Mucosa of stomach (tissue), 1 donor: Measurements from ENCODE around the gene ABI3.

Experiments
- H3K27me3 ChIP-seq: one replicate; pipeline ENCODE4 v1.7.0; 2013; ENCODE audit warnings: mild to moderate bottlenecking, low read length; ENCODE audit not compliant: control insufficient read depth, insufficient read depth
- H3K36me3 ChIP-seq: one replicate; pipeline ENCODE4 v1.7.0; 2013; ENCODE audit warnings: low read length; ENCODE audit not compliant: control insufficient read depth, insufficient read depth
- H3K4me1 ChIP-seq: one replicate; pipeline ENCODE4 v1.7.0; 2013; ENCODE audit warnings: mild to moderate bottlenecking, low read length; ENCODE audit not compliant: control insufficient read depth, insufficient read depth
- H3K4me3 ChIP-seq: one replicate; pipeline ENCODE4 v1.7.0; 2013; ENCODE audit warnings: low read length
- H3K9ac ChIP-seq: one replicate; pipeline ENCODE4 v1.7.0; 2013; ENCODE audit warnings: mild to moderate bottlenecking, low read length, moderate library complexity
- H3K9me3 ChIP-seq: one replicate; pipeline ENCODE4 v1.7.0; 2013; ENCODE audit warnings: mild to moderate bottlenecking, low read length, moderate library complexity; ENCODE audit not compliant: control insufficient read depth
- donor health status: Pancreatic carcinoma.

ABI3 gene

DNA sequence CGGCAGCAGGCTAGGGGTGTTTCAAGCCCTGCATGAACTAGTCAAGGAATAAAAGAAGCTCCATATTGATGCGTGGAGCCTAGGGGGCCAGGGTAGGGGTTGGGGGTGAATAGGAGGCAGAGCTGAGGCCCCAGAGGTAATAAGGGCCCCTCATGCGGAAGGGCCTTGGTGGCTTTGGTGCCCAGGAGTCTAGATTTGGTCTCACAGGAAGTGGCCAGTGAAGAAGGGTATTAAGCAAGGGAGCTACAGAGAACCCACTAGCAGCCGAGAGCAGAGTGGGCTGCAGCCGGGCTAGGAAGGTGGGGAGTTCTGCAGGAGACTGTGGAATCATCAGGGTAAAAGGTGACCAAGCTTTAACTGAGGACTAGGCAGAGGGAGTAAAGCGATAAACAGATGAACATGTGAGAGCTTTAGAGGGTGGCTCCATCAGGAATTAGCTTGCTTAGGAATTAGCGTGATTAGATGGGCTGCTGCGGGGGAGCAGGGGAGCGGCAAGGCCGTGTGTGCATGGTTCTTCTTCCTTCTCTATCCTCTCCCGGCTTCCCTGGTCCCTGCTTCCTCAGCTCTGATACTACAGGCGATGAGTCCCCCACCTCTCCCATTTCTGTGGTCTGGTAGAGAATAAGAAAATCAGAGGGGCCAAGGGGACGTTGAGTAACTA is 10.0 kb upstream of the ABI3 start:
- no peak overlapping the region for H3K4me3 ChIP-seq
- no peaks in the 10 kb centered on the region for H3K27me3 ChIP-seq
- H3K9me3 ChIP-seq, result no peaks in the 10 kb centered on the region

DNA sequence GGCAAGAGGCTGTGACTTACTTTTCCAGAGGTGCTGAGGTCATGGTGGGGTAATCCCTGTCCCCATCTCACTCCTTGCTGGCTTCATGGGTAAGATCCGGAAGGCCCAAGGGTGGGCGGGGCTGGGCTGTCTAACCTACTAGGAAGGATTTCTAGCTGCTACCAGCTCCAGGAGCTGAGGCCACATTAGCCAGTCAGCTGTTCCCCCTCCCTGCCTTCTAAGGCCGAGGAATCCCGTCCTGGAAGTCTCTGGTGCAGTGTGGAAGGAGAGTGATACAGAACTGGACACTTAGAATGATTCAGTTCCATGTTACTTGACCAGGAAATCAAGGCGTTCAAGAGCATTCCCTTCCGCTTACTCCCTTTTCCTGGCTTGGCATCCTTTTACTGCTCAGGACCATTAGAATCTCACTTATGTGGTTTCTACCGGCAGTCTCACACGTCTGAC is 9.0 kb upstream of the ABI3 start:
- no peaks in the 10 kb centered on the region for H3K4me1 ChIP-seq
- H3K4me3 ChIP-seq, result no peak overlapping the region
- H3K27me3 ChIP-seq, result no peaks in the 10 kb centered on the region
- H3K9me3 ChIP-seq, result no peaks in the 10 kb centered on the region
- no peak overlapping the region for H3K9ac ChIP-seq
- H3K36me3 ChIP-seq, result no peaks in the 10 kb centered on the region

More for the DNA sequence above, 10.0 kb upstream of the ABI3 start:
- Histone ChIP-seq H3K36me3 (no peaks in the 10 kb centered on the region), H3K9ac (no peak overlapping the region), H3K4me1 (no peaks in the 10 kb centered on the region)

DNA sequence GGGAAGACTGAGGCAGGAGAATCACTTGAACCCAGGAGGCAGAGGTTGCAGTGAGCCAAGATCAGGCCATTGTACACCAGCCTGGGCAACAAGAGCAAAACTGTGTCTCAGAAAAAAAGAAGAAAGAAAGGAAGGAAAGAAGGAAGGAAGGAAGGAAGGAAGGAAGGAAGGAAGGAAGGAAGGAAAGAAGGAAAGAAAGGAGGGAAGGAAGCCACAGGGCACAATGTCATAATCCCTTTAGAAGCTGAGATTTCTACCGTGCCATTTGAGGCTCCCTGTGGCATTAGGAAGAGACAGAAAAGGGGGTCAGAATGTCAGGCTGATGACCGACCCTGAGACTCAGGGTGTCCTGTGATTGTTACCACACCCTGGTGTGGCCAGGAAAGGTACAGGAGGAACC is 6.7 kb upstream of the ABI3 start:
- no peaks in the 10 kb centered on the region for H3K4me1 ChIP-seq
- H3K36me3 ChIP-seq, result no peaks in the 10 kb centered on the region
- H3K9ac ChIP-seq, result no peak overlapping the region
- H3K27me3 ChIP-seq, result peaks cover under 1% of the 10 kb centered on the region
- no peak overlapping the region for H3K4me3 ChIP-seq
- H3K9me3 ChIP-seq, result no peaks in the 10 kb centered on the region

DNA sequence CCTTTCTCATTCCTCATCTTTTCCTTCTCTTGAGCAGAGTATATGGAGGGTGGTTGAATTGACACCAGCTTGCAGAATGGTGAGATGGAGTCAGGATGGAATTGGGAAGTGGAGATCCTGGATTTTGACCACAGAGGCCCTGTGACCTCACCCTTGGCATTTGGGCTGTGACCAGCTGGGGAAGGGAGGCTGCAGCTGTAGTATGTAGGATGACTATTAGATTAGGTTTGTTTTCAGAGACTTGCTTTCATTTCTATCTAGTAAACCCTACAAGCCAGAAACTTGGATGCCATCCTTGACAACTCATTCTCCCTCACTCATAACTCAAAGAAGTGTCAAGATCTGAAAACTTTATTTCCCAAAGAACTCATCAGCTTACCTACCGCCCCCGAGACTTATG is 6.0 kb upstream of the ABI3 start:
- H3K27me3 ChIP-seq, result peaks cover 8% of the 10 kb centered on the region
- H3K4me1 ChIP-seq, result no peaks in the 10 kb centered on the region
- no peak overlapping the region for H3K4me3 ChIP-seq

DNA sequence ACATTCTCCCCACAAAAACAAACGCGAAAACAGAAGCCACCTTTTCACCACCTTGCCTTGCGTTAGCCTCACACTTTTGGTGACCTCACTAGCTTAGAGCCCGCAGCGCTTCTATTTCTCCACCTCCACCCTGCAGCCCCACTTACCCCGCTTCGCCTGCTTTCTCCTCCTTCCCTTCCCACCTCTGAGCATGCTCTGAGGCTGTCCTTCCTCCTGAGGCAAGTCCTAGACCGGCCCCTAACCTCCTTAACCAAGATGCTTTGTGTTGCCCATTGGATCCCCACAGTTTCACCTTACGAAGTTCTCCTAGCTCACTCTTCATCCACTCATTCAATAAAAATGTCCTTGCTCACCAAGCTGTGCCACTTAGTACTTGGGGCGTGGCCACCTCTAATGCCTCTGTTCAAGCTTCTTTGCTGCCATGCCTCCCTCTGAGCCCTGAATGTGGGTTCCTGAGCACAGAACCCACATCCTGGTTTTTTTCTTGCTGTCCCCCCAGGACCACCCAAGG is 1.4 kb upstream of the ABI3 start:
- no peaks in the 10 kb centered on the region for H3K36me3 ChIP-seq
- no peaks in the 10 kb centered on the region for H3K4me1 ChIP-seq
- no peak overlapping the region for H3K4me3 ChIP-seq
- H3K9ac ChIP-seq, result no peak overlapping the region
- H3K9me3 ChIP-seq, result no peaks in the 10 kb centered on the region
- peaks cover 16% of the 10 kb centered on the region for H3K27me3 ChIP-seq

More for the DNA sequence above, 6.0 kb upstream of the ABI3 start:
- no peaks in the 10 kb centered on the region for H3K36me3 ChIP-seq
- H3K9ac ChIP-seq, result no peak overlapping the region
- H3K9me3 ChIP-seq, result no peaks in the 10 kb centered on the region

DNA sequence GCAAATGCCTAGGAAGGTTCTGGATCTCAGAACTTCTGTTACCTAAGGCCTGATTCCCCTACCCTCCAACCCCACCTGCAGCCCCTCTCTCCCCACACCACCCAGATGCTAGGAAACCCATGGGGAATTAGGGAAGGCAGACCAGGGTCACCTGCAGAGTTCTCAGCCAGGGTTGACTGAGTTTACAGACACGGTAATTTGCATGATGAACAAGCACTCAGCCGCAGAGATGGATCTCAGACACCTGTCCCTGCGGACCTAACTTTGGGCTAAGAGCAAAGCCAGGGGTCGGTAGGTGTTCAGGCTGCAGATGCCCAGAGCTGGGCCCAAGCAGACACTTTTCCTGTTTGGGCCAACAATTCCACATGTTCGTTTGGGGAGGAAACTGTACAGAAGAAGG is 2.9 kb downstream of the ABI3 start:
- Histone ChIP-seq H3K9ac (no peak overlapping the region), H3K36me3 (no peaks in the 10 kb centered on the region), H3K9me3 (no peaks in the 10 kb centered on the region), H3K27me3 (peaks cover 19% of the 10 kb centered on the region), H3K4me3 (no peak overlapping the region), H3K4me1 (no peaks in the 10 kb centered on the region)

DNA sequence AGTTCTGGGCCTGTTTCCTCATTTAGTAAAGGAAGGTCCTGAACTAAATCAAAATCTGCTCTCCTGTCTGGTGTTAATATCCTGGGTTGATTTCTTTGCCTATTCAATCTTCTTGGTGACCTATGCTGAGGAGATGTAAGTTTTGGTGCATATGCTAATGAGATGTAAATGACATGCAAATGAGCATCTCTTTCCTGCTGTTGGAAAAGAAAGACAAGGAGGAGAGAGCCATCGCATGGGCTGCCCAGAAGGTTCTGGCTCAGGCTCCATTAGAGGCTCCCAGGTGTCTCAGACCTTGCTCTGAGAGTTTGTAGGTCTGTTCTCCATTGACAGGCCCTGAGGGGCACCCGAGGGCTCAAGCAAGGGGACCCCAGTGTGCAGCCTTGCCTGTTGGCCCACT is 3.3 kb downstream of the ABI3 start:
- no peak overlapping the region for H3K9ac ChIP-seq
- H3K9me3 ChIP-seq, result no peaks in the 10 kb centered on the region
- H3K27me3 ChIP-seq, result peaks cover 18% of the 10 kb centered on the region
- H3K4me3 ChIP-seq, result no peak overlapping the region
- no peaks in the 10 kb centered on the region for H3K4me1 ChIP-seq
- H3K36me3 ChIP-seq, result no peaks in the 10 kb centered on the region

DNA sequence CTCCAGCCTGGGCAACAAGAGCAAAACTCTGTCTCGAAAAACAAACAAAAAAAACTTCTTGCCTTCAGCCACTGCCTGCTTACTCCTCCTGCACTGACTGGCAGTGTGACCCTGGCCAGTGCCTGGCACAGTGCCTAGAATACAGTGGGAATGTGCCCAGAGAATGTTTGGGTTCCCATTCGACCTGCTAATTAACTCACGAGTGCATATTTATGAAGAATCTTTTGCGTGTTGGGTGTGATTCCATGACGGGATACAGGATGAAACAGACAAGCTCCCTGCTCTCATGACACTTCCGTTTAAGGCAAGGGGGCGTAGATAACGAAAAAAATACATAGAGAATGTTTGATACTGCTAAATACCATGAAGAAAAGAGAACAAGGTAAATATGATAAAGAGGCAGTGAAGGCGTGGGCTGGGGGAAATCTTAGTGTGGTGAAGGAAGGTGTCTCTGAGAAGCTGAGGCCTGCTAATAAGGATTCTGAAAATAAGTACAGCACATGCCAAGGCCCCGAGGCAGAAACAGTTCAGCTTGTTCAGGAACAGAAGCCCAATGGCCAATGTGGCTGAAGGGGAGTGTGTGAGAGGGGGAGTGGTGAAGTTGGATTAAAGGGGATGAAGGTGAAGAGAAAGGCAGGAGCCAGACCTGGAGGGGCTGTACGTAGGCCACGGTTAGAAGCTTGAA is 4.3 kb downstream of the ABI3 start:
- Histone ChIP-seq H3K9me3 (no peaks in the 10 kb centered on the region), H3K9ac (no peak overlapping the region), H3K4me1 (no peaks in the 10 kb centered on the region), H3K4me3 (no peak overlapping the region), H3K27me3 (peaks cover 9% of the 10 kb centered on the region), H3K36me3 (no peaks in the 10 kb centered on the region)

DNA sequence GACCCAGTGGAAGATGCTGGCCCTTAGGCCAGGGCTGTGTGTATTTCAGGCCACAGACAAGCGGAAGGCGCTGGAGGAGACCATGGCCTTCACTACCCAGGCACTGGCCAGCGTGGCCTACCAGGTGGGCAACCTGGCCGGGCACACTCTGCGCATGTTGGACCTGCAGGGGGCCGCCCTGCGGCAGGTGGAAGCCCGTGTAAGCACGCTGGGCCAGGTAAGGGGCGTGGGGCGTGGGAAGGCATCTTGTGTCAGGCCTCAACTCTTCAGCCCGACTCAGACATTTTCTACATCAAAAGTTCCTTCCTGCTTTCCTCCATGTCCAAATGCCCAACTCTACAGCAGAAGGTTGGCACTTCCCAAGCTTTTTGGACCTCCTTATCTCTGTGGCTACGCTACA is 6.0 kb downstream of the ABI3 start:
- H3K36me3 ChIP-seq, result no peaks in the 10 kb centered on the region
- peaks cover 3% of the 10 kb centered on the region for H3K27me3 ChIP-seq
- no peak overlapping the region for H3K4me3 ChIP-seq
- no peak overlapping the region for H3K9ac ChIP-seq
- no peaks in the 10 kb centered on the region for H3K4me1 ChIP-seq
- no peaks in the 10 kb centered on the region for H3K9me3 ChIP-seq

DNA sequence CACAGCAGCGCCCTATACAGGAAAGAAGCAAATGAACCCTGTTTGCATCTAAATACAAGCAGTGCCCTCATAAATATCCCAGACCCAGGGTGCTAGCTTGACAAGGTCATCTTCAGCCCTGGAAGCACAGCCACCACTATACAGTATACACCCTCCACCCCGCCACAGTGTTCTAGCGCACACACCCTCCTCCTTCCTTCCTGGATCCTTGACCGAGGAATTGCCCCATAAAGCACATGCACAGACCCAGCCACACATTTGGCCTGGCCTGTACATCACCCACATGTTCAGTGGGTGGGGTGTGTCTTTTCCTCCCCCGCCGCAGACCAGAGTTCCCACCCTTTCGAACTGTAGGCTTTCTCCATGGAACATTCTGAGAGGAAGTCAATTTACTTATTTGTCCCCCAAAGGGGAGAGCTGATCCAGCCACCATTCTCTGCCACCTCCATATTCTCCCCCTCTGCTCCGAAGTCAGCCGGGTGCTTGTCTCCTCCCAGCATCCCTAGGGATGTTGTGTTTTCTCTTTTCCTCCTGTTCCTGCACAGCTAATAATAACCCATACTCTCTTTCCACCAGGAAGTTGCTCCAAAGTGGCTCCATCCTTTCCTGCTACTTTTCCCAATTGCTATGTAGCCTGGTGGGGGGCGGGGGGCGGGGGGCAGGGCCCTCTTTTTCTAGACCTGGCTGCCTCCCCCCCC is 6.6 kb downstream of the ABI3 start:
- Histone ChIP-seq H3K4me1 (no peaks in the 10 kb centered on the region), H3K27me3 (peaks cover 6% of the 10 kb centered on the region), H3K4me3 (no peak overlapping the region), H3K36me3 (no peaks in the 10 kb centered on the region), H3K9ac (no peak overlapping the region), H3K9me3 (no peaks in the 10 kb centered on the region)

DNA sequence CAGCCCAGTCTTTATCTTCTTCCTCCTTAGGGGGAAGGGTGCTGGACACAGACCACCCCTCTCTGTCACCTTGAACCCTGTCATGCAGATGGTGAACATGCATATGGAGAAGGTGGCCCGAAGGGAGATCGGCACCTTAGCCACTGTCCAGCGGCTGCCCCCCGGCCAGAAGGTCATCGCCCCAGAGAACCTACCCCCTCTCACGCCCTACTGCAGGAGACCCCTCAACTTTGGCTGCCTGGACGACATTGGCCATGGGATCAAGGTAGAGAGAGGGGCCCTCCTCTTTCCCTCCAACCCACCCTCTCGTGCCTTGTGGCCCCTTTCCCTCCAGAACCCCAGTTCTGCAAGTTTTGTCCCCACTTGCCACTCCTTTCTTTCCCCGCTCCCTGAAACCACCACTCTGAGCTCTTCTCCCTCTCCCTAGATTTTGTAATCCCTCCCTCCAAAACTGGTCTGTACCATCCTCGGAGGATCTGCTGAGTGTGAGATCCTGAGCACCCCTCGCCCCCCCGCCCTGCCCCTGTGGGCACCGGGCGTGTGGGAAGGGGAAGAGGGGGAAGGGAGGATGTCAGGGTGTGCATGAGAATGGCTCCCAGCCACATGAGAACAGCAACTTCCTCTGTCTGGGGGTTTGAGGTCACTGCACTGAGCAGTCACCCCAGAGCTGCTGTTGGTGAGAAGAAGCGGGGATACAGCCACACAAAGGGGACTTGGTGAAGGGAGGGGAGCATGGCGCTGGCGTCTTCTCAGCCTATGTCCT is 7.3 kb downstream of the ABI3 start:
- Histone ChIP-seq H3K27me3 (peaks cover 11% of the 10 kb centered on the region), H3K9ac (no peak overlapping the region), H3K36me3 (no peaks in the 10 kb centered on the region), H3K9me3 (no peaks in the 10 kb centered on the region), H3K4me1 (no peaks in the 10 kb centered on the region), H3K4me3 (no peak overlapping the region)
